CD4-positive, alpha-beta T cell treated with Interleukin-15 for 1 hour (primary cell): ENCODE results near the gene ADAM12.

ENCODE experiments used
- DNase-seq: peaks from one replicate; pipeline ENCODE4 v3.0.0-alpha.2; 2020

The ADAM12 gene

GRCh38 chr10:126312167-126312566, 76.1 kb downstream of the ADAM12 start:
- no peak for DNase-seq

GRCh38 chr10:126309228-126309883, 78.9 kb downstream of the ADAM12 start:
- DNase-seq: no peak

- no peak for DNase-seq
Measured at GRCh38 chr10:126302826-126303665, 85.2 kb downstream of the ADAM12 start.

- no peak for DNase-seq
Measured at GRCh38 chr10:126302476-126302756, 85.9 kb downstream of the ADAM12 start.

GRCh38 chr10:126301701-126302475, 86.4 kb downstream of the ADAM12 start:
- DNase-seq: no peak

GRCh38 chr10:126294451-126294850, 93.8 kb downstream of the ADAM12 start:
- DNase-seq: no peak

GRCh38 chr10:126290232-126290631, 98.0 kb downstream of the ADAM12 start:
- DNase-seq: no peak

GRCh38 chr10:126288547-126289493, 99.5 kb downstream of the ADAM12 start:
- no peak for DNase-seq

GRCh38 chr10:126286256-126286780, 102.0 kb downstream of the ADAM12 start:
- DNase-seq: no peak

- DNase-seq: no peak
Measured at GRCh38 chr10:126283307-126283706, 105.0 kb downstream of the ADAM12 start.

- no peak for DNase-seq
Measured at GRCh38 chr10:126278851-126279250, 109.4 kb downstream of the ADAM12 start.

GRCh38 chr10:126277181-126277580, 111.1 kb downstream of the ADAM12 start:
- DNase-seq: no peak

- DNase-seq: no peak
Measured at GRCh38 chr10:126272526-126272925, 115.8 kb downstream of the ADAM12 start.

GRCh38 chr10:126270111-126270510, 118.2 kb downstream of the ADAM12 start:
- DNase-seq: no peak

GRCh38 chr10:126268013-126268920, 120.0 kb downstream of the ADAM12 start:
- DNase-seq: no peak

- no peak for DNase-seq
Measured at GRCh38 chr10:126264102-126265018, 123.9 kb downstream of the ADAM12 start.

- DNase-seq: no peak
Measured at GRCh38 chr10:126263006-126263676, 125.1 kb downstream of the ADAM12 start.

- no peak for DNase-seq
Measured at GRCh38 chr10:126262233-126262838, 125.9 kb downstream of the ADAM12 start.
